KOPT-K1 (cell line): ENCODE data around the gene PRH1.

ENCODE experiments used
- H3K27ac ChIP-seq: fragments of 200-600 bp; sonication (generic); 2 replicates; pipeline ENCODE4 v1.5.1; 2016; ENCODE audit warnings: antibody characterized with exemption, mild to moderate bottlenecking, low read depth, low read length; ENCODE audit not compliant: poor library complexity, severe bottlenecking
- H3K36me3 ChIP-seq: fragments of 200-600 bp; sonication (generic); 2 replicates; pipeline ENCODE4 v1.5.1; 2017; ENCODE audit warnings: antibody characterized with exemption, mild to moderate bottlenecking, low read length, moderate library complexity; ENCODE audit not compliant: insufficient read depth
- H3K9me3 ChIP-seq: fragments of 200-600 bp; sonication (generic); 2 replicates; pipeline ENCODE4 v1.5.1; 2017; ENCODE audit warnings: antibody characterized with exemption, low read length, mild to moderate bottlenecking; ENCODE audit not compliant: insufficient read depth, poor library complexity, severe bottlenecking

The PRH1 gene

DNA sequence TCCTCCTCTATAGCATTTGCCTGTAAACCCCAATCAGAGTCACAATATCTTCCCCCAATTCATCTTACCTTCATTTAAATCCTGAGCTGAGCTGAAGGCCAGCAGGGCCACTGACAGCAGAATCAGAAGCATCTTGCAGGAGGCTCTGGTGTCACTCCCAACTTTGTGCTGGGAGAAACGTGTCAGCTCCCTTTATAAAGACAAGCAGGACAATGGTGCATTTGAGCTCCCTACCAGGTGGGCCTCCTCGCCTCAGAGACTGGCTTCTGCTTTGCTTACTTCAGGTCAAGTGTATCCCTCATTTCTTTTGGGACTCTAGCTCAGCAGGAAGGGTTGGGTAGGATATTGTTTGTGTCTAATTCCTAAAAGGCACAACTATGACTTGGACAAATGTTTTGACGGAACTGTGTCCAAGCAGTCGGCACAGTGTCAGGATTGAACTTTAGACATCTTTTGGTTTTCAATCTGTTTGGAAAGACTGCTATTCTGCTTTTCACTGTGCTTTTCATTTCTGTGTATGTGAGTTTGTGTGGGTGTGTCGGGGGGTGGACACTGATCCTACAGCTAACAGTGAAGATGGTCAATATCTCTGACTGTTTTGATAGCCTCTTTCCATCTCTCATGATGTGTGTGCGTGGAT is at the start of gene PRH1:
PRH1 (minus strand) TSS at position 170 of the 640 bp plus-strand sequence; CDS start at position 132, 38 bp downstream.
- Histone ChIP-seq H3K27ac (no peak within 1 kb of the TSS), H3K36me3 (no peaks in the 10 kb centered on the region), H3K9me3 (no peaks in the 10 kb centered on the region)

DNA sequence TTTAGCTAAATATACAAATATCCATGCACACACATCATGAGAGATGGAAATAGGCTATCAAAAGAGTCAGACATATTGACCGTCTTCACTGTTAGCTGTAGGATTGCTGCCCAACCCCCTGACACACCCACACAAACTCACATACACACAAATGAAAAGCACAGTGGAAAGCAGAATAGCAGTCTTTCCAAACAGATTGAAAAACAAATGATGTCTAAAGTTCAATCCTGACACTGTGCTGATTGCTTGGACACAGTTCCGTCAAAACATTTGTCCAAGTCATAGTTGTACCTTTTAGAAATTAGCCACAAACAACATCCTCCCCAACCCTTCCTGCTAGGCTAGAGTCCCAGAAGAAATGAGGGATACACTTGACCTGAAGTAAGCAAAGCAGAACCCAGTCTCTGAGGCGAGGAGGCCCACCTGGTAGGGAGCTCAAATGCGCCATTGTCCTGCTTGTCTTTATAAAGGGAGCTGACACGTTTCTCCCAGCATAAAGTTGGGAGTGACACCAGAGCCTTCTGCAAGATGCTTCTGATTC is 44.8 kb upstream of the PRH1 start, which contains the start of gene PRH2:
PRH2 (plus strand) TSS at position 491 of the 541 bp plus-strand sequence; CDS start at position 529, 38 bp downstream.
- no peaks in the 10 kb centered on the region for H3K9me3 ChIP-seq
- H3K36me3 ChIP-seq: no peaks in the 10 kb centered on the region
- no peak within 1 kb of the TSS for H3K27ac ChIP-seq

DNA sequence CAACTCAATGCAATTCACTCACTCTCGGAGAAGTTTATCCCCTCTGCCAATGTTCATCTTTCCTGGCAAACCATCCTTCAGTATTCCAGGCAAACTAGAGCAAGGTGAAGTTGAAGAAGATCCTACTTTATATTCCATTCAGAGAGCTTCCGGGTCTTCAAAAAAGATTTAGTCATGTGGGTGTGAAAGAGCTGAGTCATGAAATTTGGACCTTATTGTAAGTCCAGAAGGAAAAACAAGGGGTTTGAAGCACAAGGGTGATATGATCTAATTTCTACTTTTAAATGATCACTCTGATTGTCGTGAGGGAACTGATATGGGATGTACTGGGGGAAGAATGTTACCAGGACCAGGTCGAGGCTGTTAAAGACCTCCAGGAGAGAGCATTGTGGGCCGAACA is 42.2 kb upstream of the PRH1 start:
- no peaks in the 10 kb centered on the region for H3K9me3 ChIP-seq
- no peaks in the 10 kb centered on the region for H3K36me3 ChIP-seq
- H3K27ac ChIP-seq: no peak overlapping the region

DNA sequence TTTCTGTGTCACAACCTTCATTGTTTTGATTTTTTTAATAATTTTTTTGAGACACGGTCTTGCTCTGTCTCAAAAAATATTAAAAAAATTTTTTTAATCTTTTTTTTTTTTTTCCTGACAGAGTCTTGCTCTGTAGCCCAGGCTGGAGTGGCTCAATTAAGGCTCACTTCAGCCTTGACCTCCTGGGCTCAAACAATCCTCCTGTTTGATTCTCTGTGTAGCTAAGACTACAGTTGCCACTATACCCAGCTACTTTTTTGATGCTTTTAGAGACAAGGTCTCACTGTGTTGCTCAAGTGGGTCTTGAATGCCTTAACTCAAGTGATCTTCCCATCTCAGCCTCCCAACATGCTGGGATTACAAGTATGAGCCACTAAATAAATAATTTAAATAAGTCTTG is 35.8 kb upstream of the PRH1 start:
- H3K27ac ChIP-seq: no peak overlapping the region
- H3K36me3 ChIP-seq: no peaks in the 10 kb centered on the region
- no peaks in the 10 kb centered on the region for H3K9me3 ChIP-seq

DNA sequence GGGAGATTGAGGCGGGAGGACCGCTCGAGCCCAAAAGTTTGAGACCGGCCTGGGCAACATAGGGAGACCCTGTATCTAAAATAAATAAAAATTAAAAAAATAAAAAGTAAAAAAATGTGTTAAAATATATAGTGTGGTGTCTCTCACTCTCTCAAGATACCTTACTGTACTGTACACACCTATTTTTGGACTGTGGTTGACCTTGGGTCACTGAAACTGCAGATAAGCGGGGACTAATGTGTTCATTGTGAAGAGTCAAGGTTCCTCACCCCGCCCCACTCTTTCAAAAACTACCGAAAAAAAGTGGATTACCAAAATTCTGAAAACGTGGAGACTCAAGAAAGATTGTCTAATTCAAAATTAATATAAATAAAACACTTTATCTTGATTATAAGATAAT is 26.3 kb upstream of the PRH1 start:
- H3K36me3 ChIP-seq: no peaks in the 10 kb centered on the region; the same call in 1 of the 2 replicates
- peaks cover 6% of the 10 kb centered on the region for H3K9me3 ChIP-seq
- H3K27ac ChIP-seq: no peak overlapping the region

DNA sequence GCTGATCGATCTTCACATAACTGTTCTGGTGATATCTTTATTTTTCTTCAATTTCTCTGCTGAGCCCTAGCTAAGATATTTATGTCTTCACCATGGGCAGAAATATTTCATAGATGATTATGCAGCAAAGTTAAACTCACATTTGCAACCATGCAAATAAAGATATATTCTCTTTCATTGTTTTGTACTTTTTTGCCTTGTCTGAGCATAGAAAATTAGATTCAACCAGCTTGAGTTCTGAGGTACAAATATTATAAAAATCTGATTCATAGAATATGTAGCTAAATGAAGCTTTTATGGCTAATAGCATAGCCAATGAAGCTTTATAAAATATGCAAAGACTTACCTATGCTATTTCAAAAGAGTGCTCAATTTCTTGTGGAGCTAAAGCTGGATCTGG is 25.4 kb upstream of the PRH1 start, which contains the start of gene TAS2R13:
TAS2R13 (minus strand) TSS at position 101 of the 400 bp plus-strand sequence. CDS start 264 bp downstream, outside the sequence.
- H3K9me3 ChIP-seq: peaks cover 16% of the 10 kb centered on the region
- H3K36me3 ChIP-seq: no peaks in the 10 kb centered on the region; the same call in 1 of the 2 replicates
- no peak within 1 kb of the TSS for H3K27ac ChIP-seq

DNA sequence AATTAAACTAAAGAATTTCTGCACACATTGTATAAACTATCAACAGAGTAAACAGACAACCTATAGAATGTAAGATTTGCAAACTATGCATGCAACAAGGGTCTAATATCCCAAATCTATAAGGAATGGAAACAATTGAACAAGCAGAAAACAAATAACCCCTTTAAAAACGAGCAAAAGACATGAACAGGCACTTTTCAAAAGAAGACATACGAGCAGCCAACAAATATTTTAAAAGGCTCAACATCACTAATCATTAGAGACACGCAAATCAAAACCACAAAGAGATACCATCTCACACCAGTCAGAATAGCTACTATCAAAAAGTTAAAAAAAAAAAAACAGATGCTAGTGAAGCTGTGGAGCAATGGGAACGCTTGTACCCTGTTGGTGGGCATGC is 20.6 kb upstream of the PRH1 start:
- H3K9me3 ChIP-seq: peaks cover 56% of the 10 kb centered on the region

DNA sequence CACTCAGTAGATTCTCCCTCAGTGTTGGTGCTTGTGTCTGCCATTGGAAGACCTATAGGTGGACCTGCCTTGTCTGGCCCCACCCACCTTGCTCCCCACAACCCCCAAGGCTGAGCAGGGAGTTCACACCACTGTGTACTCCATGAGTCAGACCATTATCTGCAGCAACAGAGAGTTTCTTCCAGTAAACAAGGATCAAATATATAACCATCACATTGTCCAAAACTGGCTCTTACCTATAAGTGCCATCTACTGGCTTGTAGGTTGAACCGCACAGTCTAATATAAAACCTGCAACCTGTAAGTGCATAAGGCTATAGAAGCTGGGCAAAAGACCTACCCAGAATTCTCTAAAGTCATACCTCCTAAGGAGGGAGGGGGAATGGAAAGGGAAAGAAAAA is 17.4 kb upstream of the PRH1 start:
- no peak overlapping the region for H3K27ac ChIP-seq
- peaks cover 75% of the 10 kb centered on the region for H3K9me3 ChIP-seq
- peaks cover 4% of the 10 kb centered on the region; the same call in 1 of the 2 replicates for H3K36me3 ChIP-seq

More for the DNA sequence above, 20.6 kb upstream of the PRH1 start:
- peaks cover 4% of the 10 kb centered on the region; the same call in 1 of the 2 replicates for H3K36me3 ChIP-seq
- no peak overlapping the region for H3K27ac ChIP-seq

DNA sequence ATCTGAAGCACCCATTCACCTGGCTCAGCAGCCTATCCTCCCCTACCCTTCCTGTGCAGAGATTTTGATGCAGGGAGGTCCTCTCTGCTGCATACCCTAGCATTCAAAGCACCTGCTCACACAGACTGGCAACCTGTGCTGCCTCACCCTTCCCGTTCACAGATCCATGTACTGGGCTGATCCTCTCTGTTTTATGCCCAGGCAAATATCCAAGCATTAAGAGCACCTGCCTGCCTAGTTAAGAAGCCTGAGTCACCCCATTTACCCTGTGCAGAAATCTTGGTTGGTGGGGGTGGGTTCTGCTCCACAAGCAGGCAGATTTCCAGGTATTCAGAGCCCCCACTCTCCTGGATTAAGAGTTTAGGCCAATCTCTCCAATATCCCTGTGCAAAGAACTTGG is 16.9 kb upstream of the PRH1 start:
- Histone ChIP-seq H3K9me3 (peaks cover 75% of the 10 kb centered on the region), H3K27ac (no peak overlapping the region), H3K36me3 (peaks cover 4% of the 10 kb centered on the region; the same call in 1 of the 2 replicates)

DNA sequence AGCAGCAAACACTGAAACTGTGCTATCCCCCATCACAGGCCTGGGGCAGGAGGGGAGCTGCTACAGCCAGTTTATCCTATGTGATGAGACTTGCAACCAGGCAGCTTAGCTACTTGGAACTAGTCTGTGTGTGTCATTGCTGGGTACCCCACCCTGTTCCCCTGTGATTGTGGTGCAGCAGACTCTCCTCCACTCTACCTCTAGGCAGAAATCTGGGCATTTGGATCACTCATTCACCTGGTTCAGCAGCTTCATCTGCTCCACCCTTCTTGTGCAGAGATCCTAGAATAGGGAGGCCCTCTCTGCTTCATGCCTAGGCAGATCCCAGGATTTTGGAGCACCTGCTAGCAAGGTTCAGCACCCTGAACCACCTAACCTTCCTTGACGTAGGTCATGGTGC is 16.5 kb upstream of the PRH1 start:
- peaks cover 70% of the 10 kb centered on the region for H3K9me3 ChIP-seq
- peaks cover 4% of the 10 kb centered on the region; the same call in 1 of the 2 replicates for H3K36me3 ChIP-seq
- H3K27ac ChIP-seq: no peak overlapping the region

DNA sequence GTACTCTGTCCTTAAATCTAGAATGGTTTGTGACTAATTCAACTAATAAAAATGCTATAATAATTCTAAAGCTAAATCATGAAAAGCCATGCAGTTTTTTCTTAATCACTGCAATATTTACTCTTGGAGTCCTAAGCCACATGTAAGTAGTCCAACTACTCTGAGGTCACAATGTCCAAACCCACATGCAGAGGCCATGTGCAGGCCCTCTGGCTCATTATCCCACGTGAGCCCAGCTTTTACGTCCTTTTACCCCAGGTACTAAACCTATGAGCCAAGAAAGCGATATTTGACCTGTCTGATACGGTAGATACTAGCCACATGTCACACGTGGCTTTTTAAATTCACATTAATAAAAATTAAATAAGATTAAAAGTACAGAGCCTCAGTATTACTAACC is 12.8 kb upstream of the PRH1 start:
- no peak overlapping the region for H3K27ac ChIP-seq
- no peaks in the 10 kb centered on the region for H3K36me3 ChIP-seq
- H3K9me3 ChIP-seq: peaks cover 36% of the 10 kb centered on the region

DNA sequence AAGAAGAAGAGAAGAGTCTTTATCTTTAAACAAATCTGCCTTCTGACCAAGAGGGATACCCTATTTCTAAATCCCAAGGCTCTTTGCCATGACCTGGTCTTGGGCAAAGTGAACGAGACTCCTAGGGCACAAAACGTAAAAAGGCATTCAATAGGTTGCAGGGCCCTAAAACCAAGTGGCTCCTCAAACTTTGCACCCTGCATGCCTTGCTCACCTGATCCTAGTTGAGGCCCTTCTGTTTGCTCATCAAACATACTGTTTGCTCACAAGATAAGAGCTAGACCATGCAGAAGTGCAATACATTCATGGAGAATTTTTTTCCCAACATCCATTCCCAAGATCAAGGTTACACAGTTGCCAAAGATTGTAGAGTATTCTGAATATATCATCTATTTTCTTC is 7.9 kb upstream of the PRH1 start:
- Histone ChIP-seq H3K27ac (no peak overlapping the region), H3K9me3 (peaks cover under 1% of the 10 kb centered on the region), H3K36me3 (0 out of 2 replicates have a peak, but pooled peaks cover 7% of the 10 kb centered on the region)

DNA sequence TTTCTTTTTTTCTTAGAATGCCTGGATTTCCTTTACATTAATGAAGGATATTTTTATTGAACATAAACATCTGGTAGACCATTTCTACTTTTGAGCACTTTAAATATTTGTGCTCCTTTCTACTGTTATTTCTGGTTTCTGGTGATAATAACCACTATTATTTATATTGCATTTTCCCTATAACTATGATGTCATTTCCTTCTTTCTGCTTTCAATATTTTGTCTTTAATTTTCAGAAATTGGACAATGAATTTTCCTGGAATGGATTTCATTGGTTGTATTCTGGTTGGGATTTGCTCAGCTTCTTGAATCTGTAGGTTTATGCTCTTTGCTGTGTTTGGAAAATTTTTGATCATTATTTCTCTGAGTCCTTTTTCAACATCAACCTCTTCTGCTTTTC is 5.2 kb upstream of the PRH1 start:
- Histone ChIP-seq H3K27ac (no peak overlapping the region), H3K9me3 (no peaks in the 10 kb centered on the region), H3K36me3 (0 out of 2 replicates have a peak, but pooled peaks cover 7% of the 10 kb centered on the region)

DNA sequence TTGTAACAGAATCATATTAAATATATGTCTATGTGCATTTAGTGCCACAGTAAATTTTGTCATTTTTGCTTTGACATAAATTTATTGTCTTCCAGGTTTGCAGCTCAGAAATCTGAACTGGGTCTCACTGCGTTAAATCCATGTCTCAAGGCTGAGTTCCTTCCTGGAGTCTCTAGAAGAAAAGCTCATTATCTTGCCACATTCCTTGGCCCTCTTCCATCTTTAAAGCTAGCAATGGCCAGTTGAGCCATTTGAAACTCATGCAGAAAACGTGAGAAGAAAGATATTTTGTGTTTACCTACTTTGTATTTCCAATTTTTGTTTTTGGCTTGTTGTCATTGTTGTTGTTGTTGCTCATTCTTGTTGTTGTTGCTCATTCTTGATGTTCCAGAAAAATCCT is 10.7 kb downstream of the PRH1 start:
- Histone ChIP-seq H3K36me3 (peaks cover 22% of the 10 kb centered on the region; the same call in 1 of the 2 replicates), H3K27ac (no peak overlapping the region), H3K9me3 (no peaks in the 10 kb centered on the region)

DNA sequence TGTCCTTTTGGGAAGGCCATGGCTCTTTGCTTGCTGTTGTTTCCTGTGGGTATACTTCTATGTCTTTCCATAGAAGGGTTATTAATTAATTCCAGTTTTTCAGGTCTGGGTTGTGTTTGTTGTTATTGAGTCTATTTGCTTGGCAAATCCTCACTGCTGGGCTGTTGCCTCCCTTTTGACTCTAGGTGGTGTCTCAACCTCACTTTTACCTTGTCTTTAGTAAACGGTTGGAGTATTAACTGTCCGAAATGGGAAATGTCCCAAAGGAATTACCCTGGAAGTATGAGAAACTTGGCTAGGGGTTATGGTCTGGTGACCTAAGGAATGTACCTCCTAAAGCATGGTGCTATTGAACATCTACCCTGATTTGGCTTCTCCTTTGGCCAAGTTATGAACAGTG is 16.7 kb downstream of the PRH1 start:
- no peaks in the 10 kb centered on the region for H3K36me3 ChIP-seq
- H3K27ac ChIP-seq: no peak overlapping the region
- H3K9me3 ChIP-seq: peaks cover 3% of the 10 kb centered on the region
